Adrenal gland (tissue), 12 donors: ENCODE measurements around the gene TANC1. TPM values are rescaled to one million over a fixed set of nuclear protein-coding genes. Genes with fewer than 3 reads are reported as not detected.

Source experiments
- DNase-seq, 7 donors: peaks; one replicate each; pipeline ENCODE4 v3.0.0-alpha.2; 2019 to 2020
- H3K27ac ChIP-seq, 5 donors: fragments of 200-600 bp; sonication (generic) in 4 of 5; 1 replicate in 3 of 5; 2 replicates in 2 of 5; pipeline versions ENCODE4 v1.5.1 to v1.8.0; 2016 to 2020; ENCODE audit warnings: mild to moderate bottlenecking in 1 of 5
- H3K27me3 ChIP-seq: fragments of 200-600 bp; 2 replicates; pipeline ENCODE4 v1.8.0; 2021
- H3K36me3 ChIP-seq, 2 donors: fragments of 200-600 bp; replicated peaks in 1 of 2; 1 replicate in 1 of 2; 2 replicates in 1 of 2; pipeline versions ENCODE4 v1.5.1 to v1.8.0; 2018 to 2022
- H3K4me1 ChIP-seq, 2 donors: fragments of 200-600 bp; replicated peaks in 1 of 2; 1 replicate in 1 of 2; 2 replicates in 1 of 2; pipeline versions ENCODE4 v1.5.1 to v1.8.0; 2018 to 2021
- H3K4me3 ChIP-seq, 4 donors: fragments of 200-600 bp; sonication (generic) in 3 of 4; one replicate each; pipeline ENCODE4 v1.5.1; 2016 to 2018
- H3K9me3 ChIP-seq, 3 donors: fragments of 200-600 bp; sonication (generic) in 1 of 3; replicated peaks in 1 of 3; 1 replicate in 2 of 3; 2 replicates in 1 of 3; pipeline versions ENCODE4 v1.5.1 to v1.8.0; 2016 to 2021
- POLR2A ChIP-seq, 2 donors: fragments of 450-650 bp; IDR thresholded peaks; one replicate each; pipeline ENCODE4 v1.6.1; 2017; ENCODE audit warnings: antibody characterized with exemption in 2 of 2, mild to moderate bottlenecking in 2 of 2, moderate library complexity in 1 of 2
- WGBS, 4 donors: extraction: QIAGEN DNeasy Blood & Tissue Kit in 2 of 4; methylation state at CpG; one replicate each; pipeline versions ENCODE4 v1.1.5 to v1.1.7; 2013 to 2017; 5-methylcytosine and 5-hydroxymethylcytosine counted together
- intact Hi-C, 2 donors: fragments of 100-400 bp; cut with DNase I; formaldehyde crosslinking; loops; one replicate each; pipeline versions ENCODE4 v1.14.1 to v1.15.0; 2022 to 2023
- polyA plus RNA-seq, 3 donors: library from polyadenylated mRNA; stranded (reverse); fragments of 200-250 nt in 2 of 3; fragments of 350-450 nt in 1 of 3; fragmentation: Illumina TruSeq in 1 of 3; extraction: RNeasy Lipid Tissue Mini Kit (QIAGEN cat#74804) in 1 of 3; gene quantifications; one replicate each; pipeline ENCODE4 v1.2.3, GENCODE V29; 2013 to 2014
- total RNA-seq, 9 donors: library from RNA; depleted of rRNA in 4 of 9; stranded (reverse); fragments of >200 nt in 4 of 9; fragments of 120-200 nt in 1 of 9; fragmentation: NEBNext Ultra II Directional in 1 of 9; extraction: Animal tissue kit (Norgen Biotek cat#: 25700) in 1 of 9; gene quantifications; one replicate each; pipeline versions ENCODE4 v1.1.0 to v1.2.4, GENCODE V29; 2013 to 2023
- TF ChIP-seq, protein P1 (sequence below), 6 experiments: fragments of 450-650 bp in 4 of 6; fragments of 200-600 bp in 2 of 6; sonication (generic) in 1 of 6; IDR thresholded peaks; 1 replicate in 5 of 6; 2 replicates in 1 of 6; pipeline versions ENCODE4 v1.5.1 to v1.8.0; 2016 to 2021; ENCODE audit warnings: antibody characterized with exemption in 6 of 6, mild to moderate bottlenecking in 2 of 6, moderate library complexity in 1 of 6
- donor health status: healthy with polysubstance abuse.
- donor health status: Bipolar disorder and iron deficiency.
- donor health status: DM: yes; HTN: yes; CAD: no.
- donor health status: DM: no; HTN: no; CAD: no.
- donor health status: DM: no; HTN: no; CAD: no.
- donor health status: DM: yes; HTN: yes; CAD: no.

TANC1 gene
- total and polyA plus RNA-seq, 12 donors, result 14.1 to 53.3 (median 24.8) TPM

GRCh38 chr2:159160954-159161353 lies 192.5 kb downstream of the TANC1 start:
- intact Hi-C loops, result no loop called here
- 63 to 78% (median 69%) methylated on average over 3 of the region's 3 CpGs for whole genome bisulfite sequencing, 4 donors
- H3K9me3 ChIP-seq, result no peaks in the 10 kb centered on the region
- no peak overlapping the region for H3K4me3 ChIP-seq
- no peak overlapping the region for H3K27ac ChIP-seq
- DNase-seq, result no peak
- TF ChIP-seq, protein P1, sequence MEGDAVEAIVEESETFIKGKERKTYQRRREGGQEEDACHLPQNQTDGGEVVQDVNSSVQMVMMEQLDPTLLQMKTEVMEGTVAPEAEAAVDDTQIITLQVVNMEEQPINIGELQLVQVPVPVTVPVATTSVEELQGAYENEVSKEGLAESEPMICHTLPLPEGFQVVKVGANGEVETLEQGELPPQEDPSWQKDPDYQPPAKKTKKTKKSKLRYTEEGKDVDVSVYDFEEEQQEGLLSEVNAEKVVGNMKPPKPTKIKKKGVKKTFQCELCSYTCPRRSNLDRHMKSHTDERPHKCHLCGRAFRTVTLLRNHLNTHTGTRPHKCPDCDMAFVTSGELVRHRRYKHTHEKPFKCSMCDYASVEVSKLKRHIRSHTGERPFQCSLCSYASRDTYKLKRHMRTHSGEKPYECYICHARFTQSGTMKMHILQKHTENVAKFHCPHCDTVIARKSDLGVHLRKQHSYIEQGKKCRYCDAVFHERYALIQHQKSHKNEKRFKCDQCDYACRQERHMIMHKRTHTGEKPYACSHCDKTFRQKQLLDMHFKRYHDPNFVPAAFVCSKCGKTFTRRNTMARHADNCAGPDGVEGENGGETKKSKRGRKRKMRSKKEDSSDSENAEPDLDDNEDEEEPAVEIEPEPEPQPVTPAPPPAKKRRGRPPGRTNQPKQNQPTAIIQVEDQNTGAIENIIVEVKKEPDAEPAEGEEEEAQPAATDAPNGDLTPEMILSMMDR (IDR thresholded peaks at IDR 0.05), result no peak
- no peak for TF ChIP-seq POLR2A (IDR thresholded peaks at IDR 0.05)
- peaks cover 0 to 10% of the 10 kb centered on the region in 2 donors for H3K4me1 ChIP-seq
- H3K36me3 ChIP-seq, result no peaks in the 10 kb centered on the region
- H3K27me3 ChIP-seq, result no peaks in the 10 kb centered on the region

DNA sequence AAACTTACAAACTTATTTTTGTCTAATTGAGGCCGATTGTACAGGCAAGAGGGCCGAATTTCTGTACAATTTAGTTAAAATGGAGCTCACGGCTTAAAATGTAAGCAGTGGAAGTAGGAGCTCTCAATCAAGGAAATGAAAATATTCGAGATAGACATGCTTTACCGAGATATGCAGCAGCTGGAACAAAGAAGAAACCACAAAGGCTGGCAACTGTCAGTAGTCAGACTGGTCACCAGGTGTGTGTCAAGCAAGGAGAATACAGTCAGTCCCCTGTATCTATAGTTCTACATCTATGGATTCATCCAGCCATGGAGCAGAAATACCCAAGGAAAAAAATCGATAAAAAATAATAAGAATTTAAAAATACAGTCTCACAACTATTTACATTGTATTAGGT lies 195.5 kb downstream of the TANC1 start:
- no peak overlapping the region for H3K4me3 ChIP-seq
- 76 to 84% (median 81%) methylated on average over 6 of the region's 6 CpGs for WGBS, 4 donors
- intact Hi-C loops, result no loop called here
- H3K4me1 ChIP-seq, result peaks cover 0 to 10% of the 10 kb centered on the region in 2 donors
- H3K27ac ChIP-seq, result no peak overlapping the region
- TF ChIP-seq POLR2A (IDR thresholded peaks at IDR 0.05), result no peak
- TF ChIP-seq, protein P1 (IDR thresholded peaks at IDR 0.05), result no peak
- no peaks in the 10 kb centered on the region for H3K36me3 ChIP-seq
- no peaks in the 10 kb centered on the region for H3K27me3 ChIP-seq
- H3K9me3 ChIP-seq, result no peaks in the 10 kb centered on the region
- DNase-seq, result no peak

GRCh38 chr2:159164457-159164911 lies 196.0 kb downstream of the TANC1 start:
- intact Hi-C loops, result no loop called here
- no peak overlapping the region for H3K27ac ChIP-seq

DNA sequence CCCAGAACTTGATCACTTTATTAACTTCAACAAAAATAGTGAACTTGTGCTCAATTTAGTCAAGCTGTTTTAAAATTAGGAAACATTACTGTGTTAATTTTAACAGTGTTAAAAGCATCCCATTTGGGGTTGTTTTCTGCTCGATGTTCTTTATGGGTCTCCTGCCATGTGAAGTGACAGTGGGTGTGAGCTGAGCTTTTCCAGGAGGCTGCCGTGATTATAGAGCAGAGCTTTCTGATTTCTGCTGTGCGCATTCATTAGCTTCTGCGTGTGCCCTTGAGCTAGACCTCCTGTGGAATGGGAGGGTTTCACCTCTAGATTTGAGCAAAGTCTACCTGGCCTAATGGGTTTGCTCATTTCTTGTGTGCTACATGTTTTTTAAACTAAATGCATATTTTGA lies 196.6 kb downstream of the TANC1 start:
- H3K27me3 ChIP-seq, result no peaks in the 10 kb centered on the region
- H3K9me3 ChIP-seq, result no peaks in the 10 kb centered on the region
- 81 to 94% (median 89%) methylated on average over 4 of the region's 4 CpGs for WGBS, 4 donors
- TF ChIP-seq, protein P1 (IDR thresholded peaks at IDR 0.05), result no peak
- TF ChIP-seq POLR2A (IDR thresholded peaks at IDR 0.05), result no peak
- H3K27ac ChIP-seq, result no peak overlapping the region
- H3K4me3 ChIP-seq, result no peak overlapping the region
- peaks cover 0 to 9% of the 10 kb centered on the region in 2 donors for H3K4me1 ChIP-seq
- intact Hi-C loops, result no loop called here
- no peak for DNase-seq
- H3K36me3 ChIP-seq, result no peaks in the 10 kb centered on the region

More at GRCh38 chr2:159164457-159164911, 196.0 kb downstream of the TANC1 start:
- peaks cover 0 to 10% of the 10 kb centered on the region in 2 donors for H3K4me1 ChIP-seq
- H3K9me3 ChIP-seq, result no peaks in the 10 kb centered on the region
- no peak overlapping the region for H3K4me3 ChIP-seq
- no peak for TF ChIP-seq POLR2A (IDR thresholded peaks at IDR 0.05)
- TF ChIP-seq, protein P1 (IDR thresholded peaks at IDR 0.05), result no peak
- 56 to 80% (median 72%) methylated on average over 3 of the region's 3 CpGs for WGBS, 4 donors
- H3K36me3 ChIP-seq, result no peaks in the 10 kb centered on the region
- no peaks in the 10 kb centered on the region for H3K27me3 ChIP-seq
- DNase-seq, result peak in 1 of 7 donors; percentile 21
